GM10847 (cell line): Measurements from ENCODE around the gene TIMP3.

Source experiments
- POLR2A ChIP-seq: IDR thresholded peaks from 2 replicates; pipeline ENCODE4 v1.6.1; 2011; ENCODE audit not compliant: insufficient read length; ENCODE audit errors: extremely low read depth

Gene TIMP3

DNA sequence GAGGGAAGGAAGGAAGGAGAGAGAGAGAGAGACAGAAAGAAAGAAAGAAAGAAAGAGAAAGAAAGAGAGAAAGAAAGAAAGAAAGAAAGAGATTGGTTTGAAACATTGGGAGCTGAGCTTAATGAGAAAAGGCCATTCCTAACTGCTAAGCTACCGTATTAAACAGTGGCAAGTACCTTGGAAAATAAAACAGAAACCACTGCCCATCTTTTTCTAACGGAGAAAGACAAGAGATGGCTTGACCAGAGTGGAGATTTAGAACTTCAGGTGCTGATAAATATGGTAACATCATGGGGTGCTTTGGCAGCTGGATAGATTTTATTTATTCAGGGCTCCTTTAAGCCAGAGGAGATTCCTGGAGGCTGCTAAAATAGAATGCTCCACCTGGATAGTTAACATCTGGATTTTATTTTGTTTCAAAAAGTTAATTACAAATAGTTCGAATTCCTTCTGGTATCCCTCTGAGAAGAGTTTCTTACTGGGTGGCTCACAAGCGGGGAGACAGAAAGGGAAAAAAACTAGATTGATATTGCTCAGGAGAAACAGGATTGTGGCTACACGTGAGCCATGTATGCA is 12.9 kb downstream of the TIMP3 start:
- no peak for TF ChIP-seq POLR2A

DNA sequence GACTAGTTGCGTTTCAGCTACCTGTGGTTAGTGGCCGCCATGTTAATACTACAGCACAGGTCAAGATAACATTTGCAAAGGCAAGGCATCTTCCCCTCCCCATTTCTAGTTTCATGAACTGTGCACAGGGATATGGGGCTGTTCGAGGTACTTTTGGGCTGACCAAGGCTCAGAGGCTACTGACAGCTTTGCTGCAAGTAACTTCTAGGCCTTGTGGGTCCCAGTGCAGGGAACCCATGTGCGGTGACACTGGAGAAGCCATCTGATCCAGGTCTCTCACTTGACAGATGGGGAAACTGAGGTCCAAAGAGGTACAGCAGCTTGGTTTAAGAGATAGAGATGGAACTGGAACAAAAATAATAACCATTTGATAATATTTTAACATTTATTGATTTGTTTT is 13.6 kb downstream of the TIMP3 start:
- TF ChIP-seq POLR2A: no peak

DNA sequence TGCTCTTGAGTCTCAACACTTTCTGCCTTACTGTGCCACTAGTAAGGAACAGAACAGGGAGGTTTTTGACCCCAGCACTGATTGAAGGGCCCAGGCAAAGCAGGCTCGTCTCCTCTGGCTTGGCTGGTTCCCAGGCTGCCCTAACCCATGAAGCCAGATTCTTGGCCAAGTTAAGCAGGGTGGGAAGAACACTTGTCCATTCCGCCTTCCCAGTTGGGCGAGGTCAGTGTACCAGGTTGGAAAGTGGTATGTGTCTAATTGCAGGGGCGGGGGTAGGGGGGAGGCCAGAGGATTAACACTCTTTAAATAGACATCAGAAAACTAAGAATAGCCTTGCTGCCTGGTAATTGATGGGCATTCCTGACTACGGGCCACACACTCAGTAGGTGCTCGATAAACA is 14.4 kb downstream of the TIMP3 start:
- TF ChIP-seq POLR2A: no peak

DNA sequence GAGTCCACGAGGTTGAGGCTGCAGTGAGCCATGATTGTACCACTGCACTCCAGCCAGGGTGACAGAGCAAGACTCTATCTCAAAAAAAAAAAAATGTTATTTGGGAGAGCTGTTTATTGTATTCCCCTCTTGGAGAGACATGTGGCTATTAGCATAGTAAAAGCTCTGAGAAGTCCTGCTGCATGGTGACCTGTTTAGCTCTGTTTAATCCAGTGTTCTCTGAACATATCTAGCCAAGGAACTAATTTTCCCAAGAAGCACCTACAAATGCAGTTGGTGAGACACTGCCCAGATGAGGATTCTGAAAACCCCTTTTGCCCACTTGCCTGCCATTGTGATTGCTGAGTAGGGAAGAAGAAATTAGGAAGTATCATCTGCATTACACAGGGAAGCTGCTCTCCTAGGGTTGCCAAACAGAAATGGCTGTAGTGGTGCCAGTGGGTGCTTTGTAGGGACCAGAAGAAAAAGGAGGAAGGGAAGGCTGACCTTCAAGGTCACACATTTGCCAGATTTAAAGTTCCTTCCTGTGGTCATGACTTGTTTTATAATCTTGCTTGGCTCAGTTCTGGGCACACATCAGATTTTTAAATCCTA is 15.7 kb downstream of the TIMP3 start:
- no peak for TF ChIP-seq POLR2A

DNA sequence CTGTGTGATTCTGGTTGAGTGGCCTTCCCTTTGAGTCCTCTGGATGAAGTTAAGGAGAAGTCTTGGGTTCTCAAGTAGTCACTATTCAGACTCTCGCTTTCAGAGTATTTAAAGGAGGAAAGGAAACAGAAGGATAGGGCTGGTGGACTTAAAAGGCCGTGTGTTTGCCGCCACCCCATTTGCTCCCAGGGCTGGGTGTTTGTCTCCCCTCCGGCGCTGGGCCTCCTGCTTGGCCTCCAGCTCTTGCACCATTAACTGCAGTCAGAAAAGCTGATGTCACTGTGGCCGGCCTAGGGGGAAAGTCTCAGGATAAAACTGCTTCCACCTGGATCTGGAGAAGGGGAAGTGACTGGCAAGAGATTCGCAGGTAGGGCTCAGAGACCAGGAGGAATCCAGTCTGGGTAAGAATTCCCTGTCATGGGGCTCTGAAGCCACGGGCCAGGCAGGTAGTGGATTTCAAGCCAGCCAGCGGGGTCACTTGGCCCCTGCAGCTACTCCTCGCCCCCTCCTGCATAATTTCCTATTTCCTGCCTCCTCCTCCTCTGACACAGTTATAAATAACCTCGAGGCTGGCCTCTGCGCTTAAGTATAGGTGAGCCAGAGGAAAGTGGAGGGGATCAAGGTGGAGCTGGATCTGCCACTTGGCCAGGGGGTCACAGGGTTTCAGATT is 17.1 kb downstream of the TIMP3 start:
- TF ChIP-seq POLR2A: no peak

DNA sequence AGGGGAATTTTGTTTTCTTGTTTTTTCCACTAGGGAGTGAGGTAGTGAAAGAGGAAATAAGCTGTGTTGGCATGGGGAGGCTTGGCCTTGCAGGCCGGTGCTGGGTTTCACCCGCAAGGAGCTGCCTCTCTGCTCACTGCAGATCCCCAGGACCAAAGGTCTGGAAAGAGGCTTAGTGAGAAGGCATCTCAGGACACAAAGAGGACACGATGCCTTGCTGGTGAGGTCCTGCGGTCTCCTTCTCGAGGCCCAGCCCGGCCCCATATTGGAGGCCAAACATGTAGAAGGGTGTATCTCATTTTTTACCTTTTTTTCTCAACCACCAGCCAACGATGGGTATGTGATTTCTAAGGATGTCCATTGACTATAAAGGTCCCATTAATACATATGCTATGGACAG is 17.6 kb downstream of the TIMP3 start:
- no peak for TF ChIP-seq POLR2A

DNA sequence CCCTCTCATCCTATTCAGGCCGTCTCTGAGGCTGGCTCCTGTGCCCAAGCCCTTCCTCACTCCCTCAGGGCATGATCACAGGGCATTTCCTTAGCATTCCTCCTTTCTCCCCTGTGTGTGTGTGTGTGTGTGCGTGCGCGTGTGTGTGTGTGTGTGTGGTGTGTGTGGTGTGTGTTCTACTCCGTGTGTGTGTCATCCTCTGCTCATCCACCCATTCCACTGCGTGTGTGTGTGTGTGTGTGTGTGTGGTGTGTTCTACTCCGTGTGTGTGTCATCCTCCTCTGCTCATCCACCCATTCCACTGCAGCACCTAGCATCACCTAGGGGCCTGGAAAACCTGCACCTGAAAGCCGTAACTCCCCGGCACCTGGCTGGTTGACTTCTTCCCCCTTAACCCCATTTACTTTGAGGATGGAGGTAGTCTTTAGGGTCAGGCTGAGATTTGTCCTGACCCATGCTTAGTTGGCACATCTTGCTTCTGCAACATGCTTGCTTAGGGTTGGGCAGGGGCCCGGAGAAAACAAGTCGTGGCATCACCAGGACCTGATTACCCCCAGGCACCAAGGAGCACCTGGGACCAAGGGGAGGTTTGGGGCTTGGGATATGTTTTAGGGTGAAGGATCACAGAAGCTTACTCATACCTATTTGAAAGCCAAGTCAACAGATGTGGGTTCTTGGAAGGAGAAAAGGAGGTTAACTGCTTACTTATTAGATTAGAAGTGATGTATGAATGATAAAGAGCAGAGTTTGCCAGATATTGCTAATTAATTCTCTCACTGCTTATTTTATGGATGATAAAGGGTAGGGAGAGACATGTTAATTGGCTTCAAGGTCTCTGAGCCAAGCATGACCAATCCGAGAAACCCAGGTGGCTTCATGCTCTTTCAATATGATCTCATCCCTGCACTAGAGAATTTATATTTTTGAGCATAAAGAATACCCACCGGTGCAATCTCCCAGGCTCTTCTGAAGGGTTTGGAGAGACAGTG is 18.9 kb downstream of the TIMP3 start:
- no peak for TF ChIP-seq POLR2A

- TF ChIP-seq POLR2A: no peak
Measured at GRCh38 chr22:32822179-32822877, 20.8 kb downstream of the TIMP3 start.

- TF ChIP-seq POLR2A: no peak
Measured at GRCh38 chr22:32823024-32823730, 21.7 kb downstream of the TIMP3 start.

DNA sequence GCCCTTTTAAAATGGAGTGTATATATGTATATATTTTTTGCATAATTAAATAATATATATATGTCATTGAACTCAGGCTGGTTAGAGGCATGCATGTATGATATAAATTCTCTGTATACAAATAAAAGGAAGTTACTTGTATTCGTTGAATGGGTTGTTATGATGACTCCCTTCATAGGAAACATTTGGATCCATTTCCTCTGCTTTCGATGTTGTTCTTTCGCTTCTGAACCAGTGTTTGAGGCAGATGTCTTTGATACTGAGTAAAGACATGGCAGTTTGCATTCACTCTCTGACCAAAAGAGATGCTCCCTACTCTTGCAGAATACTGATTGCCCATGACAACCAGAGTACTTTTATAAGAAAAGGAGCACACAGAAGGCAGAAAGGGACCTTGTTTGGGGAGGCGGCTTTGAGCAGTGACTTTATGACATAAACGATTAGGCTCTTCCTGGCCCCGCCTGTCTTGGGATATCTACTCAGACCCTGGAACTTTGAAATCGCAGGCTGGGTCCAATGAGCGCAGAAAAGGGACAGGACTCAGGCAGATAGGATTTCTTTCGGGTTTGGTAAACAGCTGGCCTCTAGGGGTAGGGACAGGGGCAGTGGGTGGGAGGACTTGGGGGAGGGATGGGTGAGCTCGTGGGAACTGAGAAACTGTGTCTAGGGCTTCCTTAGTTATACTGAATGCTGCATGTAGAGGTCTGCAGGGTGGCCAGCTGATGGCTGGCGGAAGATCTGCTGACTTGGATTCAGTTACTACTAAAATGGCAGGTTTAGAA is 23.2 kb downstream of the TIMP3 start:
- TF ChIP-seq POLR2A: no peak

DNA sequence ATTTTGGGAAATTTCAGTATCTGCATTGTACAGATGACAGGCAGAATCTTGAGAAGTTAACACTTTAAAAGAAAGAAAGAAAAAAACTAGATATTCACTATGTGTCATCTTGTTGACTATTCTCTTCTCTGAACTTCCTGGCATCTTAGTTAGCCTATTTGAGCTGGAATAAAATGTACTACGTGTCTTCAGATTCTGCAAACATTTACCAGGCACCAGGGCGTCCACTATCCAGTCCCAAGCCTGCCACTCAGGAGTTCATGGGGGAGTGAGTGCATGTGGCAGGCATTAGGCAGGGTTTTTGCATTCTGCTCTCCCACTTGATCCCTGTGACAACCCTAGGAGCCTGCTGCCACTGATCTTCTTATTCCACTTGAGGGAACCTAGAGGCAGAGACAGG is 25.0 kb downstream of the TIMP3 start:
- TF ChIP-seq POLR2A: no peak

GRCh38 chr22:32827049-32827602 is 25.6 kb downstream of the TIMP3 start:
- TF ChIP-seq POLR2A: no peak

GRCh38 chr22:32828150-32828549 is 26.6 kb downstream of the TIMP3 start:
- TF ChIP-seq POLR2A: no peak
